Esophagus muscularis mucosa (tissue), 3 donors: ENCODE results near the gene PADI6.

Source experiments
- POLR2A ChIP-seq: fragments of 450-650 bp; IDR thresholded peaks from one replicate; pipeline ENCODE4 v1.6.1; 2017; ENCODE audit warnings: antibody characterized with exemption, moderate library complexity, mild to moderate bottlenecking, low read depth
- TF ChIP-seq, protein P1 (sequence below), 3 experiments: fragments of 200-600 bp in 2 of 3; fragments of 450-650 bp in 1 of 3; sonication (generic) in 2 of 3; IDR thresholded peaks; one replicate each; pipeline ENCODE4 v1.5.1; 2017 to 2019; ENCODE audit warnings: antibody characterized with exemption in 3 of 3, mild to moderate bottlenecking in 2 of 3, moderate library complexity in 1 of 3

DNA sequence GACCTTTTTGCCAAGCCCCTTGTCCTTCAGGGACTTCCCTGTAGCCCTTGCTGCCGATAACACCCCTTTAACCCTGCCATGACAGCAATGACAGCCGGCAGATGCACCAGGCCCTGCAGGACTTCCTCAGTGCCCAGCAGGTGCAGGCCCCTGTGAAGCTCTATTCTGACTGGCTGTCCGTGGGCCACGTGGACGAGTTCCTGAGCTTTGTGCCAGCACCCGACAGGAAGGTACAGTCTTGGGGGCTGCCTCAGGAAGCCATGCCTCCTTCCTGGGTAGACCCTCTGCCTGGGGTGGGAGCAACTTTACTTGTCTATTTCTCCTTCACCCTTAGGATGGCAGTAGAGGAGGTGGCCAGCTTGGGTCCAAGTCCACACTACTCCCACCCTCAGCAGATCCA, 16.1 kb upstream of the PADI6 start:
- TF ChIP-seq, protein P1, sequence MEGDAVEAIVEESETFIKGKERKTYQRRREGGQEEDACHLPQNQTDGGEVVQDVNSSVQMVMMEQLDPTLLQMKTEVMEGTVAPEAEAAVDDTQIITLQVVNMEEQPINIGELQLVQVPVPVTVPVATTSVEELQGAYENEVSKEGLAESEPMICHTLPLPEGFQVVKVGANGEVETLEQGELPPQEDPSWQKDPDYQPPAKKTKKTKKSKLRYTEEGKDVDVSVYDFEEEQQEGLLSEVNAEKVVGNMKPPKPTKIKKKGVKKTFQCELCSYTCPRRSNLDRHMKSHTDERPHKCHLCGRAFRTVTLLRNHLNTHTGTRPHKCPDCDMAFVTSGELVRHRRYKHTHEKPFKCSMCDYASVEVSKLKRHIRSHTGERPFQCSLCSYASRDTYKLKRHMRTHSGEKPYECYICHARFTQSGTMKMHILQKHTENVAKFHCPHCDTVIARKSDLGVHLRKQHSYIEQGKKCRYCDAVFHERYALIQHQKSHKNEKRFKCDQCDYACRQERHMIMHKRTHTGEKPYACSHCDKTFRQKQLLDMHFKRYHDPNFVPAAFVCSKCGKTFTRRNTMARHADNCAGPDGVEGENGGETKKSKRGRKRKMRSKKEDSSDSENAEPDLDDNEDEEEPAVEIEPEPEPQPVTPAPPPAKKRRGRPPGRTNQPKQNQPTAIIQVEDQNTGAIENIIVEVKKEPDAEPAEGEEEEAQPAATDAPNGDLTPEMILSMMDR (IDR thresholded peaks at IDR 0.05): no peak
- TF ChIP-seq POLR2A: no peak
